Fibroblast of the aortic adventitia (primary cell): ENCODE results near the gene NINJ2. TPM values are rescaled to one million over a fixed set of nuclear protein-coding genes. Genes with fewer than 3 reads are reported as not detected.

Experiments
- DNase-seq: peaks from one replicate; pipeline ENCODE4 v3.0.0-alpha.2; 2010; ENCODE audit warnings: low read depth
- H3K4me3 ChIP-seq: 2 replicates; pipeline ENCODE4 v1.5.1; 2011; ENCODE audit warnings: low read depth, mild to moderate bottlenecking, control low read depth, low read length, moderate library complexity
- total RNA-seq: library from RNA; depleted of rRNA; stranded (reverse); fragments of >200 nt; gene quantifications from 2 replicates; pipeline ENCODE4 v1.2.3, GENCODE V29; 2012; ENCODE audit warnings: low replicate concordance
- TF ChIP-seq, protein P1 (sequence below): IDR thresholded peaks from 2 replicates; pipeline ENCODE4 v1.5.1; 2011; ENCODE audit warnings: mild to moderate bottlenecking, low read length, control low read depth, inconsistent platforms; ENCODE audit not compliant: insufficient read depth

The NINJ2 gene
- total RNA-seq, 1 donor, result 0.45 TPM

DNA sequence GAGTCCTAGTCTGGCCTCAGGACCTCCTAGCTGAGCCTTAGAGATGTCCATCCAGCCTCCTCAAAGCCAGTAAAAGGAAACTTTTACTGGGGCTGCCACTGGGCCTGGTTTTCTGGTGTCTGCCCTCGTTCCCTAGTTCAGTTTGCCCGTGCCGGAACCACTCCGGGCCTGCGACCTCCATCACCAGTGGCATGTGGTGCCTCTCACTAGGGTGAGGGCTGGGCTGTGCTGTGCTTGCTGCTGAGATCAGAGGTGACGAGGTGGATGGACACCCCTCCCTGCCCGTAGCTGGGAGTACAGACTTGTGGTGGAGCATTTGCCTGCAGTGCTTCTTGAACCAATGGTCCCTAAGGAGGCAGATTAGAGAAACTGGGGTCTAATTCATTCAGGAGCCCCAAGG is 127.8 kb downstream of the NINJ2 start:
- TF ChIP-seq, protein P1, sequence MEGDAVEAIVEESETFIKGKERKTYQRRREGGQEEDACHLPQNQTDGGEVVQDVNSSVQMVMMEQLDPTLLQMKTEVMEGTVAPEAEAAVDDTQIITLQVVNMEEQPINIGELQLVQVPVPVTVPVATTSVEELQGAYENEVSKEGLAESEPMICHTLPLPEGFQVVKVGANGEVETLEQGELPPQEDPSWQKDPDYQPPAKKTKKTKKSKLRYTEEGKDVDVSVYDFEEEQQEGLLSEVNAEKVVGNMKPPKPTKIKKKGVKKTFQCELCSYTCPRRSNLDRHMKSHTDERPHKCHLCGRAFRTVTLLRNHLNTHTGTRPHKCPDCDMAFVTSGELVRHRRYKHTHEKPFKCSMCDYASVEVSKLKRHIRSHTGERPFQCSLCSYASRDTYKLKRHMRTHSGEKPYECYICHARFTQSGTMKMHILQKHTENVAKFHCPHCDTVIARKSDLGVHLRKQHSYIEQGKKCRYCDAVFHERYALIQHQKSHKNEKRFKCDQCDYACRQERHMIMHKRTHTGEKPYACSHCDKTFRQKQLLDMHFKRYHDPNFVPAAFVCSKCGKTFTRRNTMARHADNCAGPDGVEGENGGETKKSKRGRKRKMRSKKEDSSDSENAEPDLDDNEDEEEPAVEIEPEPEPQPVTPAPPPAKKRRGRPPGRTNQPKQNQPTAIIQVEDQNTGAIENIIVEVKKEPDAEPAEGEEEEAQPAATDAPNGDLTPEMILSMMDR, result no peak
- no peak for DNase-seq
- H3K4me3 ChIP-seq, result no peak overlapping the region

DNA sequence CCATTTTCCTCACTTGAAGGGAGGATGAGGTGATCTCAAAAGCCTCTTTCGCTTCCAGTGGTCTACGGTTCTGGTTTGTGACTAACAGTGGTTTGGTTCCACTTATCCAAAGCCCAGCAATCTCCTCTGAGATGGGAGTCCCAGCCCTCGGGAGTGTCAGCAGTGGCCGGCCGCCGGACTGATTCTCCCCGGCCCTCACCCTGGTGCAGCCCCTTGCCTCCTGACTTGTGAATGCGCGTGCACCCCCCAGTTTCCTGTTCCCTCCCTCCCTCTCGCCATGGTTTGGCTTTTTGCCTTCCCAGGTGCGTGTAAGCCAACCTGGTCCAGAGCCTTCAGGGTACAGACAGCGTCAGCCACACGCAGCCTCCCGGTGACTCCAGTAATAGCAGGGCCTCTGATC is 129.0 kb downstream of the NINJ2 start:
- no peak overlapping the region for H3K4me3 ChIP-seq
- TF ChIP-seq, protein P1, result no peak
- DNase-seq, result no peak

DNA sequence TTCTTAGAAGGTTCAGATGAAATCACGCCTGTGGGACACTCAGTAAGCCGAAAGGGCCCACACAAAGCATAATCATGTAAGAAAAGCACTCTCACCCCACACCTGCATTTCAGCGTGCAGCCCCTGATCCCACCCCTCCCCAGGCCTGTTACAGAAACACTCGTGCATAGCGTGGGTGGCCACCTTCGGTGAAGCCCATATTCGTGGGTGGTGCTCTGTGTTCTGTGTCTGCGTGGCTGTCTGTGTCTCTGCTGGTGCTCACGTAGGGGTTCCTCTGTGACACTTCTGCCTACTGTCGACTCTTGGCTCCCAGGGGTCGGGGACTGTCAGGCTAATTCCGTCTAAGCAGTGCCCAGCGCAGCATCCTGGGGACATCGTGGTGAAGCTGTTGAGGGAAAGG is 129.5 kb downstream of the NINJ2 start:
- TF ChIP-seq, protein P1, result no peak
- H3K4me3 ChIP-seq, result no peak overlapping the region
- DNase-seq, result no peak

DNA sequence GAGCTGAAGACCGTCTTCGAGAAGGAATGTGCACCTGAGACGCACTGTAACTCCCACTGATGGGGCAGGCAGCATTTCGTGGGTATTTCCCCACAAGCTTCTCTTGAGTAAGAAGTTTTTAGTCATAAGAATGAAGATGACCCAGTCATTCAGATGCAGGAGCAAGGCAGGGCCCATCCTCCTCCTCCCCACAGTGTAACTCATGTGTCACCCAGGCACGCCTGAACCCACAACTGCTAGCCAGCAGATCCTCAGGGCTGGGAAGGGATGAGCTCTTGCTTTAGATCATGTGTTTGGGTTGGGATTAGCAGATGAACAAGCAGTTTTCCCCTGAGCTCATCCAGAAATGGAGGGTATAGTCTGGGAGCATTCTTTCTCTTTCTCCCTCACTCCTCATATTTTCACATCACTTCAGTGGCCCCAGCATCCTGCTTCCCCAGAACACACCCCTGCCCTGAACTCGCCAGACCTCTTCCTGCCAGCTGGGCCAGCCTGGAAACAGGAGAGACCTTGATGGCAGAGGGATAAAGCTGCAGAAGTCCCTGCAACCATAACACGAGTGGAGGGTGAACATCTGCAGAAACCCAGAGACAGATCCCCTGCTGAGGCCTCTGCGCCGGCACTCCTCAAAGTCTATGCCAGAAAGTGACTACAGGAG is 130.2 kb downstream of the NINJ2 start:
- TF ChIP-seq, protein P1, result no peak
- DNase-seq, result peak; percentile 9
- no peak overlapping the region for H3K4me3 ChIP-seq

DNA sequence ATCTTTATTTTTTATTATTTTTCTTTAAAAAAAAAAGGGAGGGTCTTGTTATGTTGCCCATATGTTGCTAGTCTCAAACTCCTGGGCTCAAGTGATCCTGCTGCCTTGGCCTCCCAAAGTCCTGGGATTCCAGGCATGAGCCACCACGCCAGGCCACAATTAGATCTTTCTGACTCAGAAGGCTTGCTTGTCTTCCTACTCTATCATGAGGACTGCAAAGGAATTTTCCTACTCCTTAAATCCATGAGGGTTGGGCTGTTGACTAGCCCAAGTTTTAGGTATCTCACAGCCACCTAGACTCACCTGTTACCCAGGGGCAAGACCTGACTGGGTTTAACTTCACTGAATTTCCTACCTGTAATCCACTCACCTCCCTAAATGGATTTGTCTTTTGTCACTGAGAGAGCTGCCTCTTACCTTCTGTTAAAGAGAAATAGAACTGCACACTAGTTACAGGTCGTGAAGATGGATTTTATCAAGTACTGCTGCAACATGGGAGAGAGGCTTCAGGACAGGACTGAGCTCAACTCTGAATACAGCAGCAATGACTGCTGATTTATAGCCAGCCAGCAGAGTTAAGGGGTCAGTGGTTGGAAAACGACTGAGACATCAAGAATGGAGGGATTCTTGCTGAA is 131.2 kb downstream of the NINJ2 start:
- H3K4me3 ChIP-seq, result no peak overlapping the region
- no peak for DNase-seq
- TF ChIP-seq, protein P1, result no peak

DNA sequence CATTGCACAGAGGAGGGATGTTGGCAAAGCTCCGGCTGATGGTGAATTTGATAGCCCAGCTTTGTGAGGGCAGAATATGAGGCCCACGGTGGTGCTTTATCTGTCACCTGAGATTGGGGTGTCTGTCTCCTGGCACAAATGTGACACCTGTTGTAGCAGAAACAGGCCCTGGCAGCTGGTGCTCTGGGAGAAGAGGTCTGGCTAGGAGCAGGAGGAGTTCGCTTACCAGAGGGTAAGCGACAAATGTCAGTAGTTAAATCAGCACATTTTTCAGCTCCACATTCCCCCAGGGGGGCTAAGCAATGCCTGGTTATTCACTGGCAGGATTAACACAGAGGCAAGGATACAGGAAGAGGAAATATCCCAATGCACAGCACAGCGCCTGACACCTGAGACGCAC is 132.4 kb downstream of the NINJ2 start:
- no peak overlapping the region for H3K4me3 ChIP-seq
- TF ChIP-seq, protein P1, result no peak

More for the DNA sequence above, 132.4 kb downstream of the NINJ2 start:
- DNase-seq, result no peak
